Measurements from ENCODE around the gene NDRG4. TPM values are rescaled to one million over a fixed set of nuclear protein-coding genes. Genes with fewer than 3 reads are reported as not detected.

Gene NDRG4
- total RNA-seq, 4 donors from 2014 or later, result 29.7 to 97.2 (median 64.0) TPM

- intact Hi-C loops (cut with DNase I; ENCODE audit: low total_unique reads), result no loop called here
- no peak for DNase-seq (ENCODE audit: low spot score in 2 of 2)
- 48 to 50% methylated on average over 5 of the region's 5 CpGs for WGBS, 2 donors
- TF ChIP-seq POLR2A (IDR thresholded peaks at IDR 0.05), result no peak
- no peak for TF ChIP-seq CTCF (IDR thresholded peaks at IDR 0.05)
- no peak overlapping the region for H3K4me3 ChIP-seq (ENCODE audit: low read depth, poor library complexity, severe bottlenecking)
These were observed 7.2 kb upstream of the NDRG4 start for GRCh38 chr16:58492735-58493134.

GRCh38 chr16:58493756-58494431 lies 6.0 kb upstream of the NDRG4 start:
- TF ChIP-seq CTCF (IDR thresholded peaks at IDR 0.05), result no peak
- no peak for TF ChIP-seq POLR2A (IDR thresholded peaks at IDR 0.05)
- no peak for DNase-seq (ENCODE audit: low spot score in 2 of 2)
- H3K4me3 ChIP-seq (ENCODE audit: low read depth, poor library complexity, severe bottlenecking), result no peak overlapping the region
- WGBS, 2 donors, result 81 to 83% methylated on average over 16 to 20 of the region's 20 CpGs
- intact Hi-C loops (cut with DNase I; ENCODE audit: low total_unique reads), result no loop called here

- TF ChIP-seq POLR2A (IDR thresholded peaks at IDR 0.05) (no peak), CTCF (IDR thresholded peaks at IDR 0.05) (no peak)
- H3K4me3 ChIP-seq (ENCODE audit: low read depth, poor library complexity, severe bottlenecking), result no peak overlapping the region
- WGBS, 2 donors, result 11 to 14% methylated on average over 8 of the region's 8 CpGs
- intact Hi-C loops (cut with DNase I; ENCODE audit: low total_unique reads), result no loop called here
- DNase-seq (ENCODE audit: low spot score in 2 of 2), result no peak
These were observed 4.9 kb upstream of the NDRG4 start for GRCh38 chr16:58494981-58495520.

GRCh38 chr16:58495521-58496331 lies 4.2 kb upstream of the NDRG4 start:
- 60 to 70% methylated on average over 24 of the region's 24 CpGs for WGBS, 2 donors
- DNase-seq (ENCODE audit: low spot score in 2 of 2), result no peak
- intact Hi-C loops (cut with DNase I; ENCODE audit: low total_unique reads), result no loop called here
- no peak for TF ChIP-seq CTCF (IDR thresholded peaks at IDR 0.05)
- TF ChIP-seq POLR2A (IDR thresholded peaks at IDR 0.05), result no peak
- no peak overlapping the region for H3K4me3 ChIP-seq (ENCODE audit: low read depth, poor library complexity, severe bottlenecking)

- DNase-seq (ENCODE audit: low spot score in 2 of 2), result no peak
- 87% methylated on average over 2 of the region's 2 CpGs for WGBS, 2 donors
- intact Hi-C loops (cut with DNase I; ENCODE audit: low total_unique reads), result no loop called here
- H3K4me3 ChIP-seq (ENCODE audit: low read depth, poor library complexity, severe bottlenecking), result no peak overlapping the region
- TF ChIP-seq POLR2A (IDR thresholded peaks at IDR 0.05) (no peak), CTCF (IDR thresholded peaks at IDR 0.05) (no peak)
These were observed 2.5 kb upstream of the NDRG4 start for GRCh38 chr16:58497468-58497867.
